CD4-positive, alpha-beta T cell (primary cell): ENCODE results near the gene WRAP53. TPM values are rescaled to one million over a fixed set of nuclear protein-coding genes. Genes with fewer than 3 reads are reported as not detected.
A peak's percentile ranks its signal among the peaks of the same experiment; 100 is the strongest.

Experiments used
- ATAC-seq: fragments of 200-7000 bp; cut with Tn5 transposase; one replicate; pipeline ENCODE4 v1.10.0; 2022; ENCODE audit warnings: mild to moderate bottlenecking; ENCODE audit not compliant: poor library complexity
- CTCF ChIA-PET: fragments of 350-600 bp; sonication (Branson Sonifier 250); formaldehyde crosslinking; loops from one replicate; lab custom pipeline; 2021; ENCODE audit warnings: antibody characterized with exemption, inconsistent platforms; lab: Charles Lee
- POLR2A ChIA-PET: fragments of 350-600 bp; sonication (Branson Sonifier 250); formaldehyde crosslinking; loops from one replicate; lab custom pipeline; 2021; ENCODE audit warnings: antibody characterized with exemption, inconsistent platforms; lab: Charles Lee
- DNase-seq, 14 experiments: peaks; one replicate each; pipeline ENCODE4 v3.0.0-alpha.2; 2013 to 2020; ENCODE audit warnings: mixed read lengths in 2 of 14
- H3K27ac ChIP-seq, 2 donors: one replicate each; pipeline versions ENCODE4 v1.5.1 to v1.7.0; 2013; ENCODE audit warnings: low read length in 2 of 2, low read depth in 1 of 2, mild to moderate bottlenecking in 1 of 2
- H3K27me3 ChIP-seq, 2 experiments: 1 replicate in 1 of 2; 2 replicates in 1 of 2; pipeline versions ENCODE4 v1.6.1 to v1.7.0; 2013; ENCODE audit warnings: low read length in 2 of 2, control low read depth in 1 of 2, mild to moderate bottlenecking in 1 of 2, moderate library complexity in 1 of 2; ENCODE audit not compliant: insufficient read depth in 2 of 2, control insufficient read depth in 1 of 2
- H3K36me3 ChIP-seq: one replicate; pipeline ENCODE4 v1.6.1; 2013; ENCODE audit warnings: low read length, control low read depth; ENCODE audit not compliant: insufficient read depth
- H3K4me1 ChIP-seq: one replicate; pipeline ENCODE4 v1.6.1; 2013; ENCODE audit warnings: low read length, control low read depth; ENCODE audit not compliant: insufficient read depth
- H3K4me3 ChIP-seq: one replicate; pipeline ENCODE4 v1.5.1; 2013; ENCODE audit warnings: mild to moderate bottlenecking, low read length, moderate library complexity
- H3K9me3 ChIP-seq, 2 experiments: 1 replicate in 1 of 2; 2 replicates in 1 of 2; pipeline versions ENCODE4 v1.6.1 to v1.7.0; 2013; ENCODE audit warnings: low read length in 2 of 2, mild to moderate bottlenecking in 2 of 2, control low read depth in 1 of 2, moderate library complexity in 1 of 2; ENCODE audit not compliant: control insufficient read depth in 1 of 2, insufficient read depth in 1 of 2
- H3K27ac Mint-ChIP-seq: one replicate; pipeline ENCODE4 v1.8.0; 2020; ENCODE audit warnings: mixed read lengths
- H3K27me3 Mint-ChIP-seq: one replicate; pipeline ENCODE4 v1.8.0; 2021; ENCODE audit warnings: mixed read lengths
- H3K36me3 Mint-ChIP-seq: one replicate; pipeline ENCODE4 v1.8.0; 2021; ENCODE audit warnings: low read depth, mixed read lengths
- H3K4me1 Mint-ChIP-seq: one replicate; pipeline ENCODE4 v1.8.0; 2021; ENCODE audit warnings: low read depth, mixed read lengths
- H3K4me3 Mint-ChIP-seq: one replicate; pipeline ENCODE4 v1.8.0; 2020; ENCODE audit warnings: mild to moderate bottlenecking, mixed read lengths
- H3K9me3 Mint-ChIP-seq: one replicate; pipeline ENCODE4 v1.8.0; 2020; ENCODE audit warnings: mixed read lengths
- CTCF ChIP-seq: fragments of 200-600 bp; IDR thresholded peaks from one replicate; pipeline ENCODE4 v1.8.0; 2022; ENCODE audit warnings: antibody characterized with exemption, mild to moderate bottlenecking
- intact Hi-C, 2 experiments: fragments of 100-400 bp; cut with DNase I in 1 of 2; cut with micrococcal nuclease in 1 of 2; formaldehyde crosslinking; loops; one replicate each; pipeline versions ENCODE4 v1.15.1 to v1.9.0; 2023 to 2025; cut with DNase I, micrococcal nuclease
- total RNA-seq, 174 experiments: library from RNA in 2 of 174; stranded (reverse) in 2 of 174; gene quantifications; one replicate each; pipeline ENCODE4 v1.2.3 and lab custom pipeline; 2021 to 2026

Gene WRAP53
- total RNA-seq, 2 experiments from 2014 or later = 3.9 to 4.0 TPM

GRCh38 chr17:7716901-7717755, 28.9 kb downstream of the WRAP53 start, which contains the start of gene DNAH2:
Gene DNAH2 (plus strand): TSS chr17:7717744. CDS start chr17:7719735, 1,991 bp downstream.
- no peak within 1 kb of the TSS for H3K27ac Mint-ChIP-seq

GRCh38 chr17:7717756-7718350, 29.6 kb downstream of the WRAP53 start:
- H3K9me3 ChIP-seq = peaks cover 0 to 14% of the 10 kb centered on the region in 2 experiments
- H3K27me3 ChIP-seq = peaks cover 63 to 72% of the 10 kb centered on the region in 2 experiments
- peaks cover 83% of the 10 kb centered on the region for H3K27me3 Mint-ChIP-seq
- POLR2A ChIA-PET = no interaction called here
- no peaks in the 10 kb centered on the region for H3K36me3 ChIP-seq
- peaks cover 28% of the 10 kb centered on the region for H3K4me1 Mint-ChIP-seq
- intact Hi-C loops = no loop called here
- peak overlapping the region; percentile 64 for H3K4me3 Mint-ChIP-seq
- H3K4me3 ChIP-seq = peak overlapping the region; percentile 20
- no peaks in the 10 kb centered on the region for H3K36me3 Mint-ChIP-seq
- H3K27ac ChIP-seq = no peak overlapping the region
- peak in 5 of 14 experiments; percentile 20 to 50 (median 33) for DNase-seq
- H3K9me3 Mint-ChIP-seq = no peaks in the 10 kb centered on the region
- TF ChIP-seq CTCF = no peak
- peak; percentile 82 for ATAC-seq
- H3K27ac Mint-ChIP-seq = no peak overlapping the region
- H3K4me1 ChIP-seq = peaks cover 21% of the 10 kb centered on the region
- CTCF ChIA-PET = no interaction called here

More at GRCh38 chr17:7716901-7717755, 28.9 kb downstream of the WRAP53 start, which contains the start of gene DNAH2:
- ChIA-PET CTCF (interaction anchor here (1.8 kb wide), 1 partner anchor 30 kb away, joined by 7 read pairs; the partner anchor contains the start of gene TP53), POLR2A (no interaction called here)
- ATAC-seq = peak; percentile 31
- DNase-seq = peak in 4 of 14 experiments; percentile 14 to 49 (median 39)
- Mint-ChIP-seq H3K36me3 (no peaks in the 10 kb centered on the region), H3K4me3 (peak within 1 kb of the TSS; percentile 67), H3K27me3 (peaks cover 85% of the 10 kb centered on the region), H3K4me1 (peaks cover 28% of the 10 kb centered on the region), H3K9me3 (no peaks in the 10 kb centered on the region)
- no peaks in the 10 kb centered on the region for H3K36me3 ChIP-seq
- TF ChIP-seq CTCF = peak; percentile 14
- intact Hi-C loops = no loop called here
- peaks cover 21% of the 10 kb centered on the region for H3K4me1 ChIP-seq
- H3K27me3 ChIP-seq = peaks cover 60 to 72% of the 10 kb centered on the region in 2 experiments
- peak within 1 kb of the TSS; percentile 20 for H3K4me3 ChIP-seq
- peaks cover 0 to 14% of the 10 kb centered on the region in 2 experiments for H3K9me3 ChIP-seq
- no peak within 1 kb of the TSS for H3K27ac ChIP-seq

DNA sequence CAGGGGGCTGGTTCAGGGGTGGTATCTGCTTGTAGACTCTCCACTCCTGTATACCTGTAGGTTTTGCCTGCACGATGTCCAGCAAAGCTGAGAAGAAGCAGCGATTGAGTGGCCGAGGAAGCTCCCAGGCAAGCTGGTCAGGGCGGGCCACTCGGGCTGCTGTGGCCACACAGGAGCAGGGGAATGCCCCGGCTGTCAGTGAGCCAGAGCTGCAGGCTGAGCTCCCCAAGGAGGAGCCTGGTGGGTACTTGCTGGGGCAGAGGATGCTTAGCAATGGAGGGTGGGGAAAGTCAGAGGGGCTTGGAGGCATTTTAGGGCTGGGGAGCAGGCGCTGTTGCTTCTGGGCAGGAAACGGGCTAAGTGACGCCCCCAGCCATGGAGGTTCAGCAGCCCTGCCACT, 31.4 kb downstream of the WRAP53 start:
- no peak overlapping the region for H3K4me3 Mint-ChIP-seq
- Histone ChIP-seq H3K4me3 (no peak overlapping the region), H3K27ac (no peak overlapping the region), H3K27me3 (peaks cover 55 to 63% of the 10 kb centered on the region in 2 experiments), H3K36me3 (no peaks in the 10 kb centered on the region), H3K4me1 (peaks cover 21% of the 10 kb centered on the region), H3K9me3 (peaks cover 0 to 14% of the 10 kb centered on the region in 2 experiments)
- ATAC-seq = no peak
- peaks cover 23% of the 10 kb centered on the region for H3K4me1 Mint-ChIP-seq
- ChIA-PET CTCF (no interaction called here), POLR2A (no interaction called here)
- no peak for TF ChIP-seq CTCF
- H3K27me3 Mint-ChIP-seq = peaks cover 77% of the 10 kb centered on the region
- H3K36me3 Mint-ChIP-seq = no peaks in the 10 kb centered on the region
- intact Hi-C loops = no loop called here
- no peak for DNase-seq
- no peaks in the 10 kb centered on the region for H3K9me3 Mint-ChIP-seq
- no peak overlapping the region for H3K27ac Mint-ChIP-seq
